ENCODE measurements around the gene GCNT4. TPM values are rescaled to one million over a fixed set of nuclear protein-coding genes. Genes with fewer than 3 reads are reported as not detected.

GCNT4 gene
- total and polyA plus RNA-seq, 2 experiments from 2014 or later: 2.5 to 5.4 TPM

- no peaks in the 10 kb centered on the region for H3K36me3 ChIP-seq (ENCODE audit: insufficient read depth)
- peaks cover 35% of the 10 kb centered on the region for H3K27me3 ChIP-seq (ENCODE audit: insufficient read depth)
- no peak overlapping the region for H3K4me2 ChIP-seq
- peak; percentile 11 for ATAC-seq
- H3K27me3 Mint-ChIP-seq (ENCODE audit: insufficient read depth, low read depth, poor library complexity): peaks cover 39% of the 10 kb centered on the region
- H3K9me2 ChIP-seq (ENCODE audit: insufficient read depth): no peaks in the 10 kb centered on the region
- H3F3A ChIP-seq (replicated peaks; ENCODE audit: low read depth): no peaks in the 10 kb centered on the region
- no peak for TF ChIP-seq POLR2AphosphoS5 (IDR thresholded peaks at IDR 0.05; ENCODE audit: low read depth)
- TF ChIP-seq ZNF331 (CRISPR knock-in tag; IDR thresholded peaks at IDR 0.05; ENCODE audit: low read depth): no peak
- peak; percentile 51; the same call in 1 of the 2 replicates for TF ChIP-seq CREB1 (CRISPR knock-in tag; IDR thresholded peaks at IDR 0.05; ENCODE audit: low read depth)
- TF ChIP-seq ZNF462 (CRISPR knock-in tag; IDR thresholded peaks at IDR 0.05): 0 out of 2 replicates have a peak, but pooled peaks have one; percentile 19
- H3K4me3 Mint-ChIP-seq: peak overlapping the region; percentile 81
- H3K27ac Mint-ChIP-seq: peak overlapping the region; percentile 89
- no peaks in the 10 kb centered on the region; the same call in 2 of the 3 replicates for H3K9me3 Mint-ChIP-seq
- no peaks in the 10 kb centered on the region; the same call in 2 of the 3 replicates for H3K36me3 Mint-ChIP-seq (ENCODE audit: low read depth)
- H4K20me1 ChIP-seq (replicated peaks; ENCODE audit: insufficient read depth): no peaks in the 10 kb centered on the region
- H3K79me2 ChIP-seq (replicated peaks; ENCODE audit: insufficient read depth): peaks cover 14% of the 10 kb centered on the region
- H3K4me1 ChIP-seq (ENCODE audit: insufficient read depth): peaks cover 34% of the 10 kb centered on the region
- peaks cover 49% of the 10 kb centered on the region for H3K4me1 Mint-ChIP-seq
- H3K4me3 ChIP-seq: no peak overlapping the region
- no peak overlapping the region for H2AFZ ChIP-seq
- peak overlapping the region; percentile 86 for H3K27ac ChIP-seq (ENCODE audit: low read depth)
- peak; percentile 90 for DNase-seq (ENCODE audit: low spot score)
These were observed 3.4 kb upstream of the GCNT4 start for GRCh38 chr5:75055727-75056144.

Data from GM23338 (cell line).